Choroid plexus epithelial cell (primary cell): Measurements from ENCODE around the gene RAB24.

ENCODE experiments used
- DNase-seq: peaks from one replicate; pipeline ENCODE4 v3.0.0-alpha.2; 2010; ENCODE audit warnings: low read depth
- H3K4me3 ChIP-seq: 2 replicates; pipeline ENCODE4 v1.5.1; 2011; ENCODE audit warnings: low read depth, mild to moderate bottlenecking, control low read depth, low read length, moderate library complexity
- CTCF ChIP-seq: conservative IDR thresholded peaks from 2 replicates; pipeline ENCODE4 v1.5.1; 2011; ENCODE audit warnings: low read depth, mild to moderate bottlenecking, control low read depth, inconsistent platforms, low read length, moderate library complexity

The RAB24 gene

GRCh38 chr5:177336603-177337494, 33.3 kb upstream of the RAB24 start:
- DNase-seq, result no peak
- H3K4me3 ChIP-seq, result no peak overlapping the region
- TF ChIP-seq CTCF, result no peak

- peak; percentile 17 for TF ChIP-seq CTCF
- no peak for DNase-seq
- H3K4me3 ChIP-seq, result no peak overlapping the region
Measured at GRCh38 chr5:177336112-177336511, 32.6 kb upstream of the RAB24 start.

GRCh38 chr5:177335701-177336065, 32.2 kb upstream of the RAB24 start:
- no peak for DNase-seq
- H3K4me3 ChIP-seq, result no peak overlapping the region
- TF ChIP-seq CTCF, result no peak

- DNase-seq, result no peak
- no peak overlapping the region for H3K4me3 ChIP-seq
- TF ChIP-seq CTCF, result no peak
Measured at GRCh38 chr5:177334781-177335700, 31.5 kb upstream of the RAB24 start.

- H3K4me3 ChIP-seq, result no peak overlapping the region
- no peak for DNase-seq
- no peak for TF ChIP-seq CTCF
Measured at GRCh38 chr5:177334155-177334551, 30.6 kb upstream of the RAB24 start.

- no peak for TF ChIP-seq CTCF
- DNase-seq, result no peak
- H3K4me3 ChIP-seq, result no peak overlapping the region
Measured at GRCh38 chr5:177333420-177334154, 30.1 kb upstream of the RAB24 start.
